Stimulated activated CD4-positive, alpha-beta T cell treated with anti-CD3 and anti-CD28 coated beads, Interleukin-2, amount 100 ng/mL, for 24 hours (primary cell): ENCODE results near the gene AGPAT2.
A peak's percentile ranks its signal among the peaks of the same experiment; 100 is the strongest.
"Not testable (repeated sequence)": the region's sequence is repeated elsewhere in the genome, so short reads cannot be mapped to it uniquely, and the experiment has no call there.

Experiments used
- DNase-seq, 2 donors: peaks; one replicate each; pipeline ENCODE4 v3.0.0-alpha.2; 2020

The AGPAT2 gene

GRCh38 chr9:136643596-136644342 lies 43.5 kb downstream of the AGPAT2 start:
- DNase-seq, result no peak

GRCh38 chr9:136642439-136642921 lies 44.8 kb downstream of the AGPAT2 start:
- DNase-seq, result no peak

- DNase-seq, result no peak
These were observed 46.8 kb downstream of the AGPAT2 start for GRCh38 chr9:136640171-136641111.

- DNase-seq, result no peak
These were observed 52.4 kb downstream of the AGPAT2 start for GRCh38 chr9:136634904-136635303.

GRCh38 chr9:136632491-136633106 lies 54.7 kb downstream of the AGPAT2 start:
- not testable (repeated sequence) for DNase-seq

- not testable (repeated sequence) for DNase-seq
These were observed 55.2 kb downstream of the AGPAT2 start for GRCh38 chr9:136632072-136632471.

- DNase-seq, result peak; percentile 70 to 77
These were observed 55.9 kb downstream of the AGPAT2 start for GRCh38 chr9:136631038-136632000.

GRCh38 chr9:136630662-136630992 lies 56.6 kb downstream of the AGPAT2 start:
- DNase-seq, result no peak

GRCh38 chr9:136629879-136630661 lies 57.2 kb downstream of the AGPAT2 start:
- DNase-seq, result peak; percentile 58 to 73

- no peak for DNase-seq
These were observed 58.0 kb downstream of the AGPAT2 start for GRCh38 chr9:136629001-136629878.

GRCh38 chr9:136628268-136628667 lies 59.0 kb downstream of the AGPAT2 start:
- no peak for DNase-seq

- DNase-seq, result no peak
These were observed 59.6 kb downstream of the AGPAT2 start for GRCh38 chr9:136627703-136628102.

- DNase-seq, result no peak
These were observed 60.3 kb downstream of the AGPAT2 start for GRCh38 chr9:136626740-136627642.

GRCh38 chr9:136626066-136626725 lies 61.1 kb downstream of the AGPAT2 start:
- no peak for DNase-seq

GRCh38 chr9:136625101-136626065 lies 61.9 kb downstream of the AGPAT2 start:
- DNase-seq, result no peak

GRCh38 chr9:136624184-136624951 lies 62.9 kb downstream of the AGPAT2 start:
- no peak for DNase-seq

- DNase-seq, result no peak
These were observed 63.4 kb downstream of the AGPAT2 start for GRCh38 chr9:136623842-136624183.
